ENCODE results near the gene EFS. TPM values are rescaled to one million over a fixed set of nuclear protein-coding genes. Genes with fewer than 3 reads are reported as not detected.
"Not testable (repeated sequence)": the region's sequence is repeated elsewhere in the genome, so short reads cannot be mapped to it uniquely, and the experiment has no call there.

The EFS gene
- total and polyA plus RNA-seq, 4 experiments from 2014 or later, result not detected

- no peaks in the 10 kb centered on the region for H3K9me3 ChIP-seq (ENCODE audit: control insufficient read depth in 1 of 2, low read length in 2 of 2)
- H3K36me3 Mint-ChIP-seq, result peaks cover 16 to 27% of the 10 kb centered on the region in 2 donors
- peaks cover 18% of the 10 kb centered on the region for H3K36me3 ChIP-seq (ENCODE audit: insufficient read depth, low read length)
- H3K27ac Mint-ChIP-seq, result peak overlapping the region in 2 of 7 donors; percentile 28 to 60
- H3K4me3 Mint-ChIP-seq, result no peak overlapping the region
- peak; percentile 48 to 64 (median 60) for DNase-seq
- no peaks in the 10 kb centered on the region for H3K27me3 ChIP-seq (ENCODE audit: insufficient read depth, low read length)
- peaks cover 9% of the 10 kb centered on the region for H3K4me1 ChIP-seq (ENCODE audit: insufficient read depth, low read length)
- no peaks in the 10 kb centered on the region for H3K9me3 Mint-ChIP-seq
- peaks cover 0 to 2% of the 10 kb centered on the region in 2 donors for H3K27me3 Mint-ChIP-seq
- POLR2A ChIA-PET (ENCODE audit: partially characterized antibody), result interaction anchor here (0.8 to 1.5 kb wide), 2 partner anchors 26 to 42 kb away, joined by 3 read pairs; partner anchors contain the start of gene HOMEZ
- H3K4me3 ChIP-seq (ENCODE audit: low read length in 2 of 2), result no peak overlapping the region
- no peak overlapping the region for H3K27ac ChIP-seq (ENCODE audit: low read depth, low read length)
- CTCF ChIA-PET (ENCODE audit: partially characterized antibody), result interaction anchor here (1.2 to 3.0 kb wide), 10 partner anchors 17 to 232 kb away, joined by 4 to 25 read pairs (median 6); no protein-coding TSS in a partner anchor
- intact Hi-C loops (cut with micrococcal nuclease), result loop anchor here (1.0 to 10.0 kb wide), 5 partner anchors 52 to 733 kb away; partner anchors contain the start of gene ABHD4
- H3K4me1 Mint-ChIP-seq, result peaks cover 3 to 8% (median 5%) of the 10 kb centered on the region in 4 donors
Measured at GRCh38 chr14:23327947-23328744, 36.8 kb downstream of the EFS start.

GRCh38 chr14:23326491-23327332, 38.3 kb downstream of the EFS start:
- Mint-ChIP-seq H3K27me3 (peaks cover 0 to 2% of the 10 kb centered on the region in 2 donors), H3K36me3 (peaks cover 26 to 41% of the 10 kb centered on the region in 2 donors), H3K4me3 (peak overlapping the region in 1 of 8 donors; percentile 30), H3K9me3 (no peaks in the 10 kb centered on the region), H3K27ac (peak overlapping the region in 2 of 7 donors; percentile 19 to 57), H3K4me1 (peaks cover 15 to 22% (median 17%) of the 10 kb centered on the region in 4 donors)
- no peaks in the 10 kb centered on the region for H3K9me3 ChIP-seq (ENCODE audit: control insufficient read depth in 1 of 2, low read length in 2 of 2)
- intact Hi-C loops (cut with micrococcal nuclease), result loop anchor here (10.0 kb wide), 1 partner anchor 732 kb away; the partner anchor contains the start of gene ABHD4
- peaks cover 19% of the 10 kb centered on the region for H3K4me1 ChIP-seq (ENCODE audit: insufficient read depth, low read length)
- no peak for DNase-seq
- peaks cover 18% of the 10 kb centered on the region for H3K36me3 ChIP-seq (ENCODE audit: insufficient read depth, low read length)
- POLR2A ChIA-PET (ENCODE audit: partially characterized antibody), result interaction anchor here (1.0 to 1.5 kb wide), 5 partner anchors 21 to 53 kb away, joined by 3 to 5 read pairs (median 3); partner anchors contain the start of gene HOMEZ
- CTCF ChIA-PET (ENCODE audit: partially characterized antibody), result interaction anchor here (0.7 to 2.7 kb wide), 21 partner anchors 10 to 234 kb away, joined by 3 to 25 read pairs (median 4); partner anchors contain the start of genes ACIN1, CMTM5 and PPP1R3E
- H3K27me3 ChIP-seq (ENCODE audit: insufficient read depth, low read length), result no peaks in the 10 kb centered on the region
- H3K4me3 ChIP-seq (ENCODE audit: low read length in 2 of 2), result no peak overlapping the region
- H3K27ac ChIP-seq (ENCODE audit: low read depth, low read length), result no peak overlapping the region

GRCh38 chr14:23325746-23326145, 39.2 kb downstream of the EFS start:
- Mint-ChIP-seq H3K27ac (peak overlapping the region in 2 of 7 donors; percentile 75 to 79), H3K36me3 (peaks cover 26 to 45% of the 10 kb centered on the region in 2 donors), H3K4me1 (peaks cover 17 to 28% (median 18%) of the 10 kb centered on the region in 4 donors)
- not testable (repeated sequence) for H3K4me3 ChIP-seq (ENCODE audit: low read length in 2 of 2); H3K4me3 Mint-ChIP-seq; H3K27ac ChIP-seq (ENCODE audit: low read depth, low read length); H3K9me3 ChIP-seq (ENCODE audit: control insufficient read depth in 1 of 2, low read length in 2 of 2); H3K9me3 Mint-ChIP-seq; H3K27me3 ChIP-seq (ENCODE audit: insufficient read depth, low read length); DNase-seq; H3K27me3 Mint-ChIP-seq
- H3K36me3 ChIP-seq (ENCODE audit: insufficient read depth, low read length), result peaks cover 18% of the 10 kb centered on the region
- H3K4me1 ChIP-seq (ENCODE audit: insufficient read depth, low read length), result peaks cover 19% of the 10 kb centered on the region
- POLR2A ChIA-PET (ENCODE audit: partially characterized antibody), result interaction anchor here (1.0 kb wide), 1 partner anchor 20 kb away, joined by 3 read pairs; no protein-coding TSS in a partner anchor
- CTCF ChIA-PET (ENCODE audit: partially characterized antibody), result interaction anchor here (0.9 to 2.7 kb wide), 8 partner anchors 27 to 231 kb away, joined by 3 to 25 read pairs (median 3); partner anchors contain the start of genes ACIN1 and CMTM5
- intact Hi-C loops (cut with micrococcal nuclease), result loop anchor here (10.0 kb wide), 1 partner anchor 731 kb away; the partner anchor contains the start of gene ABHD4

GRCh38 chr14:23324993-23325392, 40.0 kb downstream of the EFS start:
- Mint-ChIP-seq H3K27ac (peak overlapping the region in 1 of 7 donors; percentile 8), H3K9me3 (no peaks in the 10 kb centered on the region), H3K27me3 (no peaks in the 10 kb centered on the region), H3K36me3 (peaks cover 26 to 45% of the 10 kb centered on the region in 2 donors), H3K4me3 (no peak overlapping the region), H3K4me1 (peaks cover 20 to 35% (median 25%) of the 10 kb centered on the region in 4 donors)
- POLR2A ChIA-PET (ENCODE audit: partially characterized antibody), result interaction anchor here (0.6 to 9.1 kb wide), 2 partner anchors 20 to 1812 kb away, joined by 4 to 373 read pairs; partner anchors contain the start of genes BCL2L2 and PPP1R3E
- DNase-seq, result no peak
- Histone ChIP-seq H3K9me3 (ENCODE audit: control insufficient read depth in 1 of 2, low read length in 2 of 2) (no peaks in the 10 kb centered on the region), H3K36me3 (ENCODE audit: insufficient read depth, low read length) (peaks cover 18% of the 10 kb centered on the region), H3K4me3 (ENCODE audit: low read length in 2 of 2) (no peak overlapping the region), H3K27me3 (ENCODE audit: insufficient read depth, low read length) (no peaks in the 10 kb centered on the region), H3K27ac (ENCODE audit: low read depth, low read length) (no peak overlapping the region), H3K4me1 (ENCODE audit: insufficient read depth, low read length) (peaks cover 26% of the 10 kb centered on the region)
- CTCF ChIA-PET (ENCODE audit: partially characterized antibody), result interaction anchor here (1.2 kb wide), 1 partner anchor 128 kb away, joined by 3 read pairs; no protein-coding TSS in a partner anchor
- intact Hi-C loops (cut with micrococcal nuclease), result loop anchor here (10.0 kb wide), 1 partner anchor 730 kb away; the partner anchor contains the start of gene ABHD4

GRCh38 chr14:23324455-23324846, 40.5 kb downstream of the EFS start:
- CTCF ChIA-PET (ENCODE audit: partially characterized antibody), result interaction anchor here (1.2 to 1.7 kb wide), 2 partner anchors 30 to 129 kb away, joined by 3 to 5 read pairs; no protein-coding TSS in a partner anchor
- Mint-ChIP-seq H3K4me3 (no peak overlapping the region), H3K4me1 (peaks cover 22 to 40% (median 29%) of the 10 kb centered on the region in 4 donors), H3K36me3 (peaks cover 26 to 45% of the 10 kb centered on the region in 2 donors), H3K9me3 (peaks cover 0 to 2% (median 0%) of the 10 kb centered on the region in 8 donors), H3K27me3 (peaks cover 0 to 2% of the 10 kb centered on the region in 2 donors), H3K27ac (no peak overlapping the region)
- POLR2A ChIA-PET (ENCODE audit: partially characterized antibody), result interaction anchor here (9.1 kb wide), 1 partner anchor 20 kb away, joined by 373 read pairs; the partner anchor contains the start of genes BCL2L2 and PPP1R3E
- intact Hi-C loops (cut with micrococcal nuclease), result loop anchor here (10.0 kb wide), 1 partner anchor 730 kb away; the partner anchor contains the start of gene ABHD4
- H3K9me3 ChIP-seq (ENCODE audit: control insufficient read depth in 1 of 2, low read length in 2 of 2), result no peaks in the 10 kb centered on the region
- H3K4me1 ChIP-seq (ENCODE audit: insufficient read depth, low read length), result peaks cover 29% of the 10 kb centered on the region
- H3K27ac ChIP-seq (ENCODE audit: low read depth, low read length), result no peak overlapping the region
- no peak overlapping the region for H3K4me3 ChIP-seq (ENCODE audit: low read length in 2 of 2)
- peaks cover 18% of the 10 kb centered on the region for H3K36me3 ChIP-seq (ENCODE audit: insufficient read depth, low read length)
- no peaks in the 10 kb centered on the region for H3K27me3 ChIP-seq (ENCODE audit: insufficient read depth, low read length)
- no peak for DNase-seq

DNA sequence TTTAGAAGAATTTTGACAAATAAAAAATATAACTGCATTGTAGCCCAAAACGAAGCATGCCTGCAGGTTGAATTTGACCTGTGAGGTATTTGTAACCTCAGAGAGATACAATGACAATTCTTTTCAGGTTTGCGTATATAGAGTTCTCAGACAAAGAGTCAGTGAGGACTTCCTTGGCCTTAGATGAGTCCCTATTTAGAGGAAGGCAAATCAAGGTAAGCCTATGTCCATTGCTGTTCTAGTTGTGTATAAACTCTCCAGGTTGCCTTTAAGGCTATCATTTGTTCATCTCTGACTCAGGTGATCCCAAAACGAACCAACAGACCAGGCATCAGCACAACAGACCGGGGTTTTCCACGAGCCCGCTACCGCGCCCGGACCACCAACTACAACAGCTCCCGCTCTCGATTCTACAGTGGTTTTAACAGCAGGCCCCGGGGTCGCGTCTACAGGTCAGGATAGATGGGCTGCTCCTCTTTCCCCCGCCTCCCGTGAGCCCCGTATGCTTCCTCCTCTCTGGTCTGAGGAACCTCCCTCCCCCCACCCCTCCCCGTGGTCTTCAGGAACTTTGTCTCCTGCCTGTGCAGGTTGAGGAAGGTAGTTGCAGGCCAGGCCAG, 41.0 kb downstream of the EFS start:
- Mint-ChIP-seq H3K4me3 (no peak overlapping the region), H3K4me1 (peaks cover 22 to 41% (median 29%) of the 10 kb centered on the region in 4 donors), H3K36me3 (peaks cover 26 to 45% of the 10 kb centered on the region in 2 donors), H3K9me3 (peaks cover 0 to 2% (median 0%) of the 10 kb centered on the region in 8 donors), H3K27me3 (peaks cover 0 to 2% of the 10 kb centered on the region in 2 donors), H3K27ac (peak overlapping the region in 2 of 7 donors; percentile 17 to 90)
- Histone ChIP-seq H3K4me3 (ENCODE audit: low read length in 2 of 2) (no peak overlapping the region), H3K9me3 (ENCODE audit: control insufficient read depth in 1 of 2, low read length in 2 of 2) (no peaks in the 10 kb centered on the region), H3K36me3 (ENCODE audit: insufficient read depth, low read length) (peaks cover 18% of the 10 kb centered on the region), H3K27me3 (ENCODE audit: insufficient read depth, low read length) (no peaks in the 10 kb centered on the region), H3K4me1 (ENCODE audit: insufficient read depth, low read length) (peaks cover 29% of the 10 kb centered on the region), H3K27ac (ENCODE audit: low read depth, low read length) (no peak overlapping the region)
- intact Hi-C loops (cut with micrococcal nuclease), result loop anchor here (10.0 kb wide), 1 partner anchor 729 kb away; the partner anchor contains the start of gene ABHD4
- POLR2A ChIA-PET (ENCODE audit: partially characterized antibody), result interaction anchor here (3.6 to 9.1 kb wide), 2 partner anchors 19 to 31 kb away, joined by 23 to 373 read pairs; partner anchors contain the start of genes BCL2L2 and PPP1R3E
- no peak for DNase-seq
- CTCF ChIA-PET (ENCODE audit: partially characterized antibody), result interaction anchor here (1.2 to 2.5 kb wide), 5 partner anchors 30 to 205 kb away, joined by 3 to 12 read pairs (median 7); partner anchors contain the start of genes CEBPE and HOMEZ
